Measurements from ENCODE around the gene TPRG1. TPM values are rescaled to one million over a fixed set of nuclear protein-coding genes. Genes with fewer than 3 reads are reported as not detected.
A peak's percentile ranks its signal among the peaks of the same experiment; 100 is the strongest.

Gene TPRG1
- polyA plus RNA-seq, 4 donors = 0.21 to 1.9 (median 0.95) TPM

DNA sequence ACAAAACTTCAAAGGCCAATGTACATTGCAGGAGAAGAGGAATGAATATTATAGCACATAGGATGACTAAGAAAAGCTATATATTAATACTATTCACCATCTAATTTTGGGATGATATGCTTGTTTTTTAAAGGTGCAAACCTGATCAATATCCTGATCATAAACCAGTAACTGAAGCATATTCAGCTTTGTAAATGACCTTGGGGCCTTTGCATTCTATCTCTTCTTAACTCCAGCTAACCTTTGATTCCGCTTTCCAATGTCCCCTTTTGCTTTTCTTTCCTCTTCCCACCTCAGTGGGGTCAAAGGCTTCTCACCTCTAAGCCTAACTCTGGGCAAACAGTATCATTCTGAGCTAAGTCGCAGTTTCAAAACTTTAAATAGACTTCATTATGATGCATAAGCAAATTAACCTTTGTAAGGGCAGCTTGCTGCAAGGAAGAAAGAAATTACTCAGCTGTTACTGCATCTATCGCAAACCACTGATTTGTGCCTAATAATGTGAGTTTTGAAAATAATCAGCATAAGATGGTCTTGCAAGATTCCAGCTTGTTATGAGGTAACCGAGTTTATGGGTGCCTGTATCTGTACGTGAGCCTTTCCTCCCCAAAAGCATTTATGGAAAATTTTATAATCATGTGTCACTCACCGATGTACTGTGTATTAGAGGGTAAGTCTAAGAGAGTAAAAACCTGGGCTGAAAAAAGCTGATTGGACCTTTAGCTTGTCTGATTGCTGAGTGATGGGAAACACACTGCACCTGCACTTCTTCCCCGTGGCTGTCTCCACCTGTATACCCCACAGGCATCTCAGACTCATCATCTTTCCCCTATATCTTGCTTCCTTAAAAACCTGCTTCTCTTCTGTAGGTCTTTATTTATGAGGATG is 116.8 kb downstream of the TPRG1 start:
- Histone ChIP-seq H3K27me3 (ENCODE audit: control insufficient read depth in 3 of 3, insufficient read depth in 3 of 3, low read length in 3 of 3) (no peaks in the 10 kb centered on the region), H3K9me3 (ENCODE audit: control insufficient read depth in 2 of 2, insufficient read depth in 1 of 2, low read depth in 1 of 2, low read length in 1 of 2) (no peaks in the 10 kb centered on the region), H3K27ac (ENCODE audit: low read depth in 1 of 3, low read length in 2 of 3) (no peak overlapping the region), H3K4me1 (ENCODE audit: control insufficient read depth in 3 of 3, insufficient read depth in 2 of 3, low read depth in 1 of 3, low read length in 2 of 3) (peaks cover 0 to 3% (median 0%) of the 10 kb centered on the region in 3 donors), H3K36me3 (ENCODE audit: control insufficient read depth in 3 of 3, insufficient read depth in 2 of 3, low read depth in 1 of 3, low read length in 3 of 3) (no peaks in the 10 kb centered on the region), H3K4me3 (ENCODE audit: low read depth in 1 of 3, low read length in 3 of 3) (no peak overlapping the region)
- DNase-seq (no peak), FAIRE-seq (no peak)
- 49 to 59% (median 58%) methylated on average over 7 of the region's 7 CpGs for WGBS, 3 donors

DNA sequence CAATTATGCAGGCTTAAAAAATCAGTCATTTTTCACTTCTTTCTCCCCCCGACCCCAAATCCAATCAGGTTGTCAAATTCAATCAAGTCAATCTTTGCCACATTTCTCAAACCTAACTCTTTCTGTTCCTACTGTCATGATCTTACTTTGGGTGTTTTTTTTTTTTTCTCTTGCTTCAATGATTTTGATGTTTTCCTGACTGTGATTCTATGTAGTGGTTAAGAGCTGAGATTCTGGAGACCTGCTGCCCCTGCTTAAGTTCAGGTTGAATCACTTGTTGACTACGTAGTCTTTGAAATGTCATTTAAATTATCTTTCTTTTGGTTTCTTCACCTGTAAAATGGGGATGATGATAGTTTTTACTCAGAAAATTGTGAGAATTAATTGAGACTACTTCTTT is 117.5 kb downstream of the TPRG1 start:
- no peak for FAIRE-seq
- Histone ChIP-seq H3K27me3 (ENCODE audit: control insufficient read depth in 3 of 3, insufficient read depth in 3 of 3, low read length in 3 of 3) (no peaks in the 10 kb centered on the region), H3K36me3 (ENCODE audit: control insufficient read depth in 3 of 3, insufficient read depth in 2 of 3, low read depth in 1 of 3, low read length in 3 of 3) (no peaks in the 10 kb centered on the region), H3K27ac (ENCODE audit: low read depth in 1 of 3, low read length in 2 of 3) (no peak overlapping the region), H3K4me3 (ENCODE audit: low read depth in 1 of 3, low read length in 3 of 3) (no peak overlapping the region), H3K9me3 (ENCODE audit: control insufficient read depth in 2 of 2, insufficient read depth in 1 of 2, low read depth in 1 of 2, low read length in 1 of 2) (no peaks in the 10 kb centered on the region), H3K4me1 (ENCODE audit: control insufficient read depth in 3 of 3, insufficient read depth in 2 of 3, low read depth in 1 of 3, low read length in 2 of 3) (peaks cover 0 to 3% (median 0%) of the 10 kb centered on the region in 3 donors)
- WGBS, 3 donors = 84 to 93% (median 86%) methylated on average over 2 of the region's 2 CpGs
- DNase-seq = no peak

GRCh38 chr3:189292667-189293484 is 121.1 kb downstream of the TPRG1 start:
- WGBS, 3 donors = 68 to 86% (median 78%) methylated on average over 6 of the region's 6 CpGs
- no peaks in the 10 kb centered on the region for H3K27me3 ChIP-seq (ENCODE audit: control insufficient read depth in 3 of 3, insufficient read depth in 3 of 3, low read length in 3 of 3)
- H3K36me3 ChIP-seq (ENCODE audit: control insufficient read depth in 3 of 3, insufficient read depth in 2 of 3, low read depth in 1 of 3, low read length in 3 of 3) = no peaks in the 10 kb centered on the region
- DNase-seq (no peak), FAIRE-seq (no peak)
- no peak overlapping the region for H3K27ac ChIP-seq (ENCODE audit: low read depth in 1 of 3, low read length in 2 of 3)
- no peak overlapping the region for H3K4me3 ChIP-seq (ENCODE audit: low read depth in 1 of 3, low read length in 3 of 3)
- H3K9me3 ChIP-seq (ENCODE audit: control insufficient read depth in 2 of 2, insufficient read depth in 1 of 2, low read depth in 1 of 2, low read length in 1 of 2) = no peaks in the 10 kb centered on the region
- H3K4me1 ChIP-seq (ENCODE audit: control insufficient read depth in 3 of 3, insufficient read depth in 2 of 3, low read depth in 1 of 3, low read length in 2 of 3) = peaks cover 0 to 3% (median 0%) of the 10 kb centered on the region in 3 donors

DNA sequence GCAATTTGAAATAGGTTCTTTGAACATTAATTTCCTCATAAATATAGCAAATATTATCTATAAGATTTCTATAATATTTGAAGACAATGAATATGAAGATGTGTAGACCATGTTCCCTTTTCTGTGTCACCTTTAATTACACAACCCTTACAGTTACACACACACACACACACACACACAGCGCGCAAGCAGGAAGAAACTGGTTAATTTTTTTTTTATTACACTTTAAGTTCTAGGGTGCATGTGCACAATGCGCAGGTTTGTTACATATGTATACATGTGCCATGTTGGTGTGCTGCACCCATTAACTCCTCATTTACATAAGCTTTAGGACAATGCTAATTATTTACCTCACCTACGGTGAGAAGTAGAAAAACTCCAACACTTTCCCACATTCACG is 122.9 kb downstream of the TPRG1 start:
- Histone ChIP-seq H3K4me1 (ENCODE audit: control insufficient read depth in 3 of 3, insufficient read depth in 2 of 3, low read depth in 1 of 3, low read length in 2 of 3) (no peaks in the 10 kb centered on the region), H3K4me3 (ENCODE audit: low read depth in 1 of 3, low read length in 3 of 3) (no peak overlapping the region), H3K27ac (ENCODE audit: low read depth in 1 of 3, low read length in 2 of 3) (no peak overlapping the region), H3K9me3 (ENCODE audit: control insufficient read depth in 2 of 2, insufficient read depth in 1 of 2, low read depth in 1 of 2, low read length in 1 of 2) (no peaks in the 10 kb centered on the region), H3K27me3 (ENCODE audit: control insufficient read depth in 3 of 3, insufficient read depth in 3 of 3, low read length in 3 of 3) (no peaks in the 10 kb centered on the region), H3K36me3 (ENCODE audit: control insufficient read depth in 3 of 3, insufficient read depth in 2 of 3, low read depth in 1 of 3, low read length in 3 of 3) (no peaks in the 10 kb centered on the region)
- no peak for FAIRE-seq
- DNase-seq = peak in 1 of 2 donors; percentile 27
- 41 to 84% (median 63%) methylated on average over 5 of the region's 5 CpGs for WGBS, 3 donors

- Histone ChIP-seq H3K4me3 (ENCODE audit: low read depth in 1 of 3, low read length in 3 of 3) (no peak overlapping the region), H3K36me3 (ENCODE audit: control insufficient read depth in 3 of 3, insufficient read depth in 2 of 3, low read depth in 1 of 3, low read length in 3 of 3) (no peaks in the 10 kb centered on the region), H3K27ac (ENCODE audit: low read depth in 1 of 3, low read length in 2 of 3) (no peak overlapping the region), H3K27me3 (ENCODE audit: control insufficient read depth in 3 of 3, insufficient read depth in 3 of 3, low read length in 3 of 3) (no peaks in the 10 kb centered on the region), H3K9me3 (ENCODE audit: control insufficient read depth in 2 of 2, insufficient read depth in 1 of 2, low read depth in 1 of 2, low read length in 1 of 2) (no peaks in the 10 kb centered on the region), H3K4me1 (ENCODE audit: control insufficient read depth in 3 of 3, insufficient read depth in 2 of 3, low read depth in 1 of 3, low read length in 2 of 3) (no peaks in the 10 kb centered on the region)
- DNase-seq (peak in 1 of 2 donors; percentile 24), FAIRE-seq (no peak)
- 31 to 67% (median 43%) methylated on average over 3 of the region's 3 CpGs for WGBS, 3 donors
These were observed 123.3 kb downstream of the TPRG1 start for GRCh38 chr3:189295089-189295488.

DNA sequence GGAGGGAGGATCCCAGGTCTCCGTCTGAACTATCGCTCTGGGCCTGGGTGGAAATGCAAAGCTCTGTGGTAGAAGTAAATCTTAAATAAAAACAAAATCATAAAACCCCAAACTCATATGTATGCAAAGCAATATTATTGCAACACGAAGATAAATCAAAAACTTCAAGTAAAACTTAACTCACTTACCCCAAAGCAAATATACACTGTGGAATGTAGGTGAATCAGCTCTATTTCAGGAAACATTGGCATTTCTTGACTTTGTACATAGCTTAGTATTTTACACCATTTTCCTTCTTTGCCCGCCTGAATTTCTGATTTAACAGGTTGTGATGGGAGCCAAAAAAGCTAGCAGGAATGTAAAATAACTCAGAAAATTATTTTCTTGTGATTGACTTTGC is 126.2 kb downstream of the TPRG1 start:
- WGBS, 3 donors = 89 to 94% (median 91%) methylated on average over 4 of the region's 4 CpGs
- no peak overlapping the region for H3K4me3 ChIP-seq (ENCODE audit: low read depth in 1 of 3, low read length in 3 of 3)
- no peak for DNase-seq
- H3K4me1 ChIP-seq (ENCODE audit: control insufficient read depth in 3 of 3, insufficient read depth in 2 of 3, low read depth in 1 of 3, low read length in 2 of 3) = no peaks in the 10 kb centered on the region
- no peak for FAIRE-seq
- no peaks in the 10 kb centered on the region for H3K36me3 ChIP-seq (ENCODE audit: control insufficient read depth in 3 of 3, insufficient read depth in 2 of 3, low read depth in 1 of 3, low read length in 3 of 3)
- H3K27me3 ChIP-seq (ENCODE audit: control insufficient read depth in 3 of 3, insufficient read depth in 3 of 3, low read length in 3 of 3) = no peaks in the 10 kb centered on the region
- no peaks in the 10 kb centered on the region for H3K9me3 ChIP-seq (ENCODE audit: control insufficient read depth in 2 of 2, insufficient read depth in 1 of 2, low read depth in 1 of 2, low read length in 1 of 2)
- no peak overlapping the region for H3K27ac ChIP-seq (ENCODE audit: low read depth in 1 of 3, low read length in 2 of 3)

GRCh38 chr3:189298469-189299375 is 127.0 kb downstream of the TPRG1 start:
- Histone ChIP-seq H3K27ac (ENCODE audit: low read depth in 1 of 3, low read length in 2 of 3) (no peak overlapping the region), H3K27me3 (ENCODE audit: control insufficient read depth in 3 of 3, insufficient read depth in 3 of 3, low read length in 3 of 3) (no peaks in the 10 kb centered on the region), H3K4me1 (ENCODE audit: control insufficient read depth in 3 of 3, insufficient read depth in 2 of 3, low read depth in 1 of 3, low read length in 2 of 3) (no peaks in the 10 kb centered on the region), H3K36me3 (ENCODE audit: control insufficient read depth in 3 of 3, insufficient read depth in 2 of 3, low read depth in 1 of 3, low read length in 3 of 3) (no peaks in the 10 kb centered on the region), H3K9me3 (ENCODE audit: control insufficient read depth in 2 of 2, insufficient read depth in 1 of 2, low read depth in 1 of 2, low read length in 1 of 2) (no peaks in the 10 kb centered on the region), H3K4me3 (ENCODE audit: low read depth in 1 of 3, low read length in 3 of 3) (no peak overlapping the region)
- FAIRE-seq (no peak), DNase-seq (no peak)
- 89 to 90% (median 90%) methylated on average over 4 of the region's 4 CpGs for WGBS, 3 donors

- 92 to 95% (median 93%) methylated on average over 1 of the region's 1 CpG for WGBS, 3 donors
- peaks cover 0 to 10% (median 2%) of the 10 kb centered on the region in 3 donors for H3K4me1 ChIP-seq (ENCODE audit: control insufficient read depth in 3 of 3, insufficient read depth in 2 of 3, low read depth in 1 of 3, low read length in 2 of 3)
- no peak for DNase-seq
- no peaks in the 10 kb centered on the region for H3K9me3 ChIP-seq (ENCODE audit: control insufficient read depth in 2 of 2, insufficient read depth in 1 of 2, low read depth in 1 of 2, low read length in 1 of 2)
- FAIRE-seq = no peak
- no peaks in the 10 kb centered on the region for H3K36me3 ChIP-seq (ENCODE audit: control insufficient read depth in 3 of 3, insufficient read depth in 2 of 3, low read depth in 1 of 3, low read length in 3 of 3)
- no peak overlapping the region for H3K27ac ChIP-seq (ENCODE audit: low read depth in 1 of 3, low read length in 2 of 3)
- H3K27me3 ChIP-seq (ENCODE audit: control insufficient read depth in 3 of 3, insufficient read depth in 3 of 3, low read length in 3 of 3) = no peaks in the 10 kb centered on the region
- H3K4me3 ChIP-seq (ENCODE audit: low read depth in 1 of 3, low read length in 3 of 3) = no peak overlapping the region
These were observed 128.6 kb downstream of the TPRG1 start for GRCh38 chr3:189300345-189300744.

All from small intestine (tissue), 7 donors.